Muscle layer of duodenum (tissue), 2 donors: ENCODE measurements around the gene MOB1A.
"Not testable (repeated sequence)": the region's sequence is repeated elsewhere in the genome, so short reads cannot be mapped to it uniquely, and the experiment has no call there.

Source experiments
- H3K27ac ChIP-seq: one replicate; pipeline ENCODE4 v1.7.0; 2013; ENCODE audit warnings: mild to moderate bottlenecking, low read length
- H3K27me3 ChIP-seq: one replicate; pipeline ENCODE4 v1.7.0; 2013; ENCODE audit warnings: low read depth, mild to moderate bottlenecking, control low read depth, low read length
- H3K36me3 ChIP-seq, 2 donors: one replicate each; pipeline ENCODE4 v1.7.0; 2013; ENCODE audit warnings: low read length in 2 of 2, control low read depth in 1 of 2, mild to moderate bottlenecking in 1 of 2; ENCODE audit not compliant: insufficient read depth in 2 of 2, control insufficient read depth in 1 of 2
- H3K4me1 ChIP-seq, 2 donors: one replicate each; pipeline ENCODE4 v1.7.0; 2013; ENCODE audit warnings: low read length in 2 of 2, mild to moderate bottlenecking in 2 of 2, control low read depth in 1 of 2, moderate library complexity in 1 of 2; ENCODE audit not compliant: insufficient read depth in 2 of 2, control insufficient read depth in 1 of 2
- H3K4me3 ChIP-seq, 2 donors: one replicate each; pipeline ENCODE4 v1.7.0; 2013; ENCODE audit warnings: low read length in 2 of 2, low read depth in 1 of 2, mild to moderate bottlenecking in 1 of 2
- H3K9me3 ChIP-seq, 2 donors: one replicate each; pipeline ENCODE4 v1.7.0; 2013; ENCODE audit warnings: low read length in 2 of 2, control low read depth in 1 of 2, mild to moderate bottlenecking in 1 of 2; ENCODE audit not compliant: control insufficient read depth in 1 of 2
- donor health status: healthy.

MOB1A gene

DNA sequence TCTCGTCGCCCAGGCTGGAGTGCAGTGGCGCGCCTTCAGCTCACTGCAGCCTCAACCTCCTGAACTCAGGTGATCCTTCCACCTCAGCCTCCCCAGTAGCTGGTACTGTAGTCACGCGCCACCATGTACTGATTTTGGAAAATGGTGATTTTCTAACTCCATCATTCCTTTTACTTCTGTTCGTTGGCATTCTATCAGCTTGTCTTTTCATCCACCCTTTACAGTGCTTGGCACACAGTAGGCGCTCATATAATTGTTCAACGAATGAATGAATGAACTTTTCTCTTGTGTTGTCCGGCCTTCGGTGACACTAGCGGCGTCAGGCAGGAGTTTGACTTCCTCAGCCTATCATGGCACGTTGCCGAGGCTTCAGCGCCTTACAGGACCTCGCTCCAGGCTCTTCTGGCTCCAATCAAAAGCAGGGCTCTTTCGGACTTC is 19.4 kb upstream of the MOB1A start:
- H3K4me1 ChIP-seq, result peaks cover 0 to 15% of the 10 kb centered on the region in 2 donors
- no peaks in the 10 kb centered on the region for H3K27me3 ChIP-seq
- no peaks in the 10 kb centered on the region for H3K36me3 ChIP-seq
- H3K9me3 ChIP-seq, result no peaks in the 10 kb centered on the region
- peak overlapping the region; percentile 49 to 88 for H3K4me3 ChIP-seq
- H3K27ac ChIP-seq, result no peak overlapping the region

DNA sequence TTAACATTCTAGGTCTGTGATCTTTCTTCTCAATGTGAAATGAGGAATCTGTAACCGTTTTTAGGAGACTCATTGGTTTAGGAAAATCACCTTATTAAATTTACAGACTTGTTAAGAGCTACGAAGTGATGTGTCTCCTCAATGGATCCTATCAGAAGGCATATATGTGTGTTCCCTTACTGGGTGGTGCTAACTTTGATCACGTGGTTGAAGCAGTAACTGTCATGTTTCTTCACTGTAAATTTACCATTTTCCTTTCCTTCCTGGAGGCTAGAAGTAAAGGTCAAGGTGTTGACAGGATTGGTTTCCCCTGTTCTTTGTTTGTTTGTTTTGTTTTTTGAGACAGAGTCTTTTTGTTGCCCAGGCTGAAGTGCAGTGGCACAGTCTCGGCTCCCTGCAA is 18.4 kb upstream of the MOB1A start:
- Histone ChIP-seq H3K27ac (no peak overlapping the region), H3K9me3 (no peaks in the 10 kb centered on the region), H3K4me1 (peaks cover 0 to 15% of the 10 kb centered on the region in 2 donors), H3K4me3 (no peak overlapping the region), H3K27me3 (no peaks in the 10 kb centered on the region), H3K36me3 (no peaks in the 10 kb centered on the region)

DNA sequence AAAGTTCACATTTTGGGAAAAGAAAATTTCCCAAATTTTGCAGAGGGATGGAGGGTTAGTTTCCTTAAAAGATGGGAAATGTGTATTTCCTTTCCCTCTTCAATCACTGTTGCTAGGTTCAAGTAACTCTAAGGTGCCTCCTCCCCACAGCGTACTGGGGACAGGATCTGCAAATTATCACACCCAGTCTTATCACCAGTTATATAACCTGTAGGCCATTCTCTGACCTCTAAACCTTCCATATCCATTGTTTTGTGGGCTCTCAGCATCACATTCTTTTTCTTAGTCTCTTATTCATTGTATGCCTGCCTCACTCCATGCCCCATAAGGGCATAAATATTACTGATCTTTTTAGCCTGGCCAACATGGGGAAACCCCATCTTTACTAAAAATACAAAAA is 16.1 kb upstream of the MOB1A start:
- H3K4me1 ChIP-seq, result peaks cover 0 to 11% of the 10 kb centered on the region in 2 donors
- H3K9me3 ChIP-seq, result no peaks in the 10 kb centered on the region
- no peaks in the 10 kb centered on the region for H3K36me3 ChIP-seq
- no peak overlapping the region for H3K4me3 ChIP-seq
- H3K27ac ChIP-seq, result no peak overlapping the region
- no peaks in the 10 kb centered on the region for H3K27me3 ChIP-seq

DNA sequence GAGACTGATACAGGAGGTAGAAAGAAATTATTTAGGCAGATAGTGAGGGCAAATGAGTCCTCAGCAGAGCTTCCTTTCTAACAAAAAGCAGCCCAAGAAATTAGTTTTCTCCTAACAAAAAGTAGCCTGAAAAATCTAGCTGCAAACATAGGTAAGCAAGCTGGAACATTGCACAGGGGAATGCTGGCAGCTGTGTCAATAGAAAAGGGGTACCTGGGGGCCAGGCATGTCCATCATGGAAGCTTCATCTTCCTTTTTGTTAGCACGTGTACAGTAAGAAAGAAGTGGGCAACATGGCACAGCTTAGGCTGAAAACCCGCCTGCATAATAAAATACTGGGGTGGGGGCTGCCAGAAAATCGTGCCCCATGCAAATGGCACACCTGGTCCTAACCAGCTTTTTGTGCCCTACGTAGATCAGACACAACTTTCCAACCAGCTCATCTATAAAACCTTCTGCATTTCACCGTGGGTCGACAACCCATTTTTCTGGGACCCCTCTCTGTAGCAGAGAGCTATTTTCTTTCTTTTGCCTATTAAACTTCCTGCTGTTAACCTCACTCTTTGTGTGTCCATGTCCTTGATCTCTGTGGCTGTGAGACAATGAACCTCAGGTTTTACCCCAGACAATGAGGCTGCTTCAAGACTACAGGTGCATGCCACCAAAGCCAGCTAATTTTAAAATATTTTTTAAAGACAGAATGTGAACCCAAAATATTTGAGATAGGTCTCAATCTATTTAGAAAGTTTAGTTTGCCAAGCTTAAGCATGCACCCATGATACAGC is 13.1 kb upstream of the MOB1A start:
- Histone ChIP-seq H3K36me3 (no peaks in the 10 kb centered on the region), H3K27me3 (no peaks in the 10 kb centered on the region), H3K4me1 (no peaks in the 10 kb centered on the region), H3K27ac (no peak overlapping the region), H3K9me3 (no peaks in the 10 kb centered on the region), H3K4me3 (no peak overlapping the region)

DNA sequence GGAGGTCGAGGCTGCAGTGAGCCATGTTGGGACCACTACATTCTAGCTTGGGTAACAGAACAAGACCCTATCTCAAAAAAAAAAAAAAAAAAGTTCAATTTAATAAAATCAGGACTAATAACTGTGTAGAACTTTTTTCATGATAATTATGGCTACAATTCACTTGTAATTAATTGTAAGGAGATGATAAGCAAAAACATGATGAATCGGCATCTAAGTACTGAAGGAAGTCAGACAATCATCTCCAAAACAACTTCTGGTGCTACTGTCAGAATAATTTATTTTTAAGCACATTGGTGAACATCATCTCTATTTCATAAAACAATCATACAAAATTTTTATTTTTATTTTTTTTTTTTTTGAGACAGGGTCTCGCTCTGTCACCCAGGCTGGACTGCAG is 10.0 kb upstream of the MOB1A start:
- Histone ChIP-seq H3K4me1 (no peaks in the 10 kb centered on the region), H3K27ac (no peak overlapping the region), H3K27me3 (no peaks in the 10 kb centered on the region), H3K9me3 (no peaks in the 10 kb centered on the region), H3K4me3 (no peak overlapping the region), H3K36me3 (no peaks in the 10 kb centered on the region)

DNA sequence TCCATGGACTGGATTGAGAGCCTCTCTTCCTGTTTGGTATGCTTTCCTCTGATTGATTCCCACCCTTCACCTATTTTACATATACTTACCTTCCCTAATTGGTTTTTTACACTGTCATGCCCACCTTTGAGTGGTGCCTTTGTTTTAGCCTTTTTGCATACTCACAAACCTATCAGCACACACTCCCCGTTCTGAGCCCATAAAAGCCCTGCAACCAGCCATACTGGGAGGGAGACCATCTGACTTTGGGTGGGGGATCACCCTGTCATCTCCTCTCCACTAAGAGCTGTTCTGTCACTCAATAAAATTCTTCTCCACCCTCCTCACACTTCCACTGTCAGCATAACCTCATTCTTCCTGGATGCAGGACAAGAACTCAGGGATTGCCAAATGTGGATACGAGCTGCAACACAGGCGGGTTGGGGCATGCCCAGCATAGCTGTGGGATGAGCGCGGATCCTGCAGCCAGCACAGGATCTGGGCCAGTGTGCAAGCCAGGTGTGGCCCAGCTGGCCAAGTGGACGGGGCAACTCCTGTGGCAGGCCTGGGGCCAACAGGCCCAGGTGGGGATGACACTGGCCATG is 9.4 kb upstream of the MOB1A start:
- H3K4me3 ChIP-seq, result no peak overlapping the region
- no peak overlapping the region for H3K27ac ChIP-seq
- H3K36me3 ChIP-seq, result no peaks in the 10 kb centered on the region
- H3K4me1 ChIP-seq, result no peaks in the 10 kb centered on the region
- no peaks in the 10 kb centered on the region for H3K27me3 ChIP-seq
- H3K9me3 ChIP-seq, result no peaks in the 10 kb centered on the region

DNA sequence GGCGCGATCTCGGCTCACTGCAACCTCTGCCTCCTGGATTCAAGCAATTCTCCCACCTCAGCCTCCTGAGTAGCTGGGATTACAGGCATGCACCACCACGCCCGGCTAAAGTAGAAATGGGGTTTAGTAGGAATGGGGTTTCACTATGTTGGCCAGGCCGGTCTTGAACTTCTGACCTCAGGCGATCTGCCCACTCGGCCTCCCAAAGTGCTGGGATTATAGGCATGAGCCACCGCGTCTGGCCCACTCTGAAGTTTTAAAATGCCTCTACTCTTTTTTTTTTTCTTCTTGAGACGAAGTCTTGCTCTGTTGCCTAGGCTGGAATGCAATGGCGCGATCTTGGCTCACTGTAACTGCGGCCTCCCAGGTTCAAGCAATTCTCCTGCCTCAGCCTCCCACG is 8.0 kb upstream of the MOB1A start:
- H3K27me3 ChIP-seq, H3K27ac ChIP-seq, H3K4me3 ChIP-seq, H3K36me3 ChIP-seq, H3K9me3 ChIP-seq, H3K4me1 ChIP-seq: not testable (repeated sequence)

DNA sequence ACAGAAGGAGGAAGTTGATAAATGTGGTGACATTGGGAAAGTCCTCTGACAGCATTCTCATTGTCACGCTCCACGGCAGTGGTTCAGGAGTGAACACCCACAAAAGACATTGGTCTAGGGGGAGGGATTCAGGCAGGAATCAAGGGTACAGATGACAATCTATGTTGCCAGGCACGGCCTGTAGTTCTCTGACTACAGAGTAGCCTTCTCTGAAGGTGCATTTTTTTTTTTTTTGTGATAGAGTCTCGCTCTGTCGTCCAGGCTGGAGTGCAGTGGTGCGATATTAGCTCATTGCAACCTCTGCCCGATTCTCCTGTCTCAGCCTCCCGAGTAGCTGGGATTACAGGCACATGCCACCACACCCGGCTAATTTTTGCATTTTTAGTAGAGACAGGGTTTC is 7.4 kb upstream of the MOB1A start:
- Histone ChIP-seq H3K36me3 (no peaks in the 10 kb centered on the region), H3K27ac (no peak overlapping the region), H3K4me3 (no peak overlapping the region), H3K9me3 (no peaks in the 10 kb centered on the region), H3K4me1 (no peaks in the 10 kb centered on the region), H3K27me3 (no peaks in the 10 kb centered on the region)

DNA sequence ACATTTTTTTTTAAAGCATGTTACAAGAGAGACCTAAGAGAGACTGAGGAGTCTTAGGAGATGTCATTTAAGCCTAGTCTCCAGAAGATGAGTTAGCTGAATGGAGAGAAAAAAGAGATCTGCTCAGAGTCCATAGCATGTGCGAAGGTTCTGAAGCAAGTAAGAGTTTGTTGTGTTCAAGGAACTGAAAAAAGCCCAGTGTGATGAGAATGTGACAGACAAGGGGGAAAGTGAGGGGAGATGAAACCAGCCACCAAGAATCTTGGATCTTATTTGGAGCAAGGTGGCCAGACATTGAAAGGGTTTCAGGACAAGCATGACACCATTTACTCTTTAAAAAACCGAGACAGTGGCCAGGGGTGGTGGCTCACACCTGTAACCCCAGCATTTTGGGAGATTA is 5.2 kb upstream of the MOB1A start:
- Histone ChIP-seq H3K36me3 (no peaks in the 10 kb centered on the region), H3K9me3 (no peaks in the 10 kb centered on the region), H3K27ac (no peak overlapping the region), H3K4me1 (no peaks in the 10 kb centered on the region), H3K27me3 (no peaks in the 10 kb centered on the region), H3K4me3 (no peak overlapping the region)

DNA sequence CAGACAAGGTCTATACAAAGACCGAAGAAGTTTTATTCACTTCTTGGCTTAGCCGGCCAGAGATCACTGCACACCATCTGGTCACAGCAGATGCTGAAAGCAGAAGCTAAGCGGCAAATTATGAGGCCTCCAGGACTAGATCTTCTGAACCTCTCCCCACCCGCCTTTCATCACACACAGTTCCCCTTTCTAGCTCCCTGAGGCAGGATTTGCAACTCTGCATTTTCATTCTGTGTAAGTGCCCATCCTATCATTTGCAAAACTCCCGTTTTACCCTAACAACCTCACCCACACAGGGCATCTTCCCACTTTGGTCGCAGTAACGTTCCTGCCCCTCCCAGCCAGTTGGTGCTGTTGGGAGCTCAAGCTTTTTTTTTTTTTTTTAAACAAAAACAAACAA is 3.1 kb upstream of the MOB1A start:
- H3K27me3 ChIP-seq, result no peaks in the 10 kb centered on the region
- no peak overlapping the region for H3K27ac ChIP-seq
- peaks cover 0 to 4% of the 10 kb centered on the region in 2 donors for H3K36me3 ChIP-seq
- H3K4me3 ChIP-seq, result no peak overlapping the region
- H3K4me1 ChIP-seq, result peaks cover 0 to 10% of the 10 kb centered on the region in 2 donors
- H3K9me3 ChIP-seq, result no peaks in the 10 kb centered on the region

DNA sequence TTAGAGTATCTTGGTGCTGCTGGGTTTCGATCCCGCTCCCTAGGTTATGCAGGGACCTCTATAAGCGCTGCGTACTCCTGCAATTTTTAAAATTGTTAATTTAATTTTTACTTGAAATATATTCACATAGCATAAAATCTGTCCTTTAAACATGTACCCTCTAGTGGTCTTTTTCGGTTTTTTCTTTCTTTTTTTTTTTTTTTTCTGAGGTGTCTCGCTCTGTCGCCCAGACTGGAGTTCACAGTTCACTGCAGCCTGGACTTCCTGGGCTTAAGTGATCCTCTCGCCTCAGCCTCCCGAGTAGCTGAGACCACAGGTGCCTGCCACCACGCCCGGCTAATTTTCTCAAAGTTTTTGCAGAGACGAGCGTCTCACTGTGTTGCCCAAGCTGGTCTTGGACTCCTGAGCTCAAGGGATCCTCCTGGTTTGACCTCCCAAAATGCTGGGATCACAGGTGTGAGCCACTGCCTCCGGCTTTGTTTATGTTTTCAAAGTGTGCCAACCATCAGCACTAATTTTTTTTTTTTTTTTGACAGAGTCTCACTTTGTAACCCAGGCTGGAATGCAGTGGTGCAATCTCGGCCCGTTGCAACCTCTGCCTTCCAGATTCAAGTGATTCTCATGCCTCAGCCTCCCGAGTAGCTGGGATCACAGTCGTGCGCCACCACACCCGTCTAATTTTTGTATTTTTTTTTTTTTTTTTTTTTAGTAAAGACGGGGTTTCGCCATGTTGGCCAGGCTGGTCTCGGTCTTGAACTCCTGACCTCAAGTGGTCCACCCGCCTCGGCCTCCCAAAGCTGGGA is 585 bp upstream of the MOB1A start:
- Histone ChIP-seq H3K4me1 (peaks cover 0 to 22% of the 10 kb centered on the region in 2 donors), H3K27ac (no peak overlapping the region), H3K4me3 (peak overlapping the region; percentile 72 to 89), H3K27me3 (no peaks in the 10 kb centered on the region), H3K36me3 (peaks cover 0 to 4% of the 10 kb centered on the region in 2 donors), H3K9me3 (no peaks in the 10 kb centered on the region)
